K562 (cell line): Measurements from ENCODE around the gene COQ8B. TPM values are rescaled to one million over a fixed set of nuclear protein-coding genes. Genes with fewer than 3 reads are reported as not detected.

Experiments used
- CEBPB ChIP-seq: fragments of 450-650 bp; IDR thresholded peaks from 2 replicates; pipeline ENCODE4 v1.6.1; 2016; ENCODE audit warnings: missing genetic modification characterization, missing compliant biosample characterization
- CHD1 ChIP-seq: fragments of 200-600 bp; sonication (generic); IDR thresholded peaks from one replicate; pipeline ENCODE4 v1.6.1; 2012; ENCODE audit warnings: mild to moderate bottlenecking, moderate library complexity, low read length, inconsistent platforms
- E2F8 ChIP-seq: fragments of 450-650 bp; IDR thresholded peaks from 2 replicates; pipeline ENCODE4 v1.7.1; 2018; ENCODE audit warnings: mild to moderate bottlenecking, low read depth; ENCODE audit not compliant: partially characterized antibody
- GATA2 ChIP-seq: sonication (generic); formaldehyde crosslinking; IDR thresholded peaks from 2 replicates; pipeline ENCODE4 v1.4.0; 2020; ENCODE audit warnings: mild to moderate bottlenecking, missing genetic modification reagents
- MTA2 ChIP-seq: fragments of 450-650 bp; IDR thresholded peaks from 2 replicates; pipeline ENCODE4 v1.6.1; 2016; ENCODE audit warnings: low read depth
- NFIC ChIP-seq: fragments of 450-650 bp; IDR thresholded peaks from 2 replicates; pipeline ENCODE4 v1.6.1; 2017; ENCODE audit warnings: mild to moderate bottlenecking, inconsistent platforms
- RBM25 ChIP-seq: fragments of 200-400 bp; formaldehyde crosslinking; IDR thresholded peaks from 2 replicates; pipeline ENCODE4 v1.6.1; 2018; ENCODE audit warnings: low read length, low read depth, moderate library complexity; ENCODE audit not compliant: severe bottlenecking
- ZNF384 ChIP-seq: IDR thresholded peaks from 2 replicates; pipeline ENCODE4 v1.6.1; 2012; ENCODE audit warnings: low read depth, low read length, improper control_type of control experiment
- polyA plus RNA-seq, 8 experiments: library from polyadenylated mRNA; depleted of rRNA in 4 of 8; stranded (reverse) in 5 of 8; unstranded in 3 of 8; fragments of >200 nt; fragmentation: Nextera tagmentation in 2 of 8; fragmentation: Illumina TruSeq in 1 of 8; extraction: Ambion mirVana in 2 of 8; extraction: Trizol in 1 of 8; gene quantifications; 2 replicates each; pipeline versions ENCODE4 v1.2.1 to v1.2.3, GENCODE V29; 2011 to 2014; ENCODE audit warnings: inconsistent platforms in 1 of 8, missing spikeins in 1 of 8
- total RNA-seq, 7 experiments: library from RNA; depleted of rRNA in 6 of 7; stranded (reverse); fragments of >200 nt in 6 of 7; fragmentation: Illumina TruSeq in 2 of 7; extraction: Trizol in 2 of 7; gene quantifications; 2 replicates each; pipeline versions ENCODE4 v1.2.1 to v1.2.3, GENCODE V29; 2011 to 2021; ENCODE audit warnings: low replicate concordance in 1 of 7

COQ8B gene
- total and polyA plus RNA-seq, 9 of the 15 experiments (the other 6 are each of a cell fraction or from before 2014, with no cell fraction given), result 0.41 to 32.3 (median 12.9) TPM

- peak; percentile 25 for TF ChIP-seq RBM25
- peak; percentile 35; the same call in 1 of the 2 replicates for TF ChIP-seq CEBPB
- TF ChIP-seq E2F8, result peak; percentile 31
- no peak for TF ChIP-seq GATA2 (CRISPR knock-in tag)
- peak; percentile 43 for TF ChIP-seq CHD1
- no peak for TF ChIP-seq MTA2
- no peak for TF ChIP-seq NFIC
- peak; percentile 69 for TF ChIP-seq ZNF384
Observed at GRCh38 chr19:40752257-40752781, 35.6 kb upstream of the COQ8B start (continued).
